Gastrocnemius medialis (tissue), 4 donors: ENCODE results near the gene TTC39B. TPM values are rescaled to one million over a fixed set of nuclear protein-coding genes. Genes with fewer than 3 reads are reported as not detected.

ENCODE experiments used
- ATAC-seq, 2 donors: fragments of 150-250 bp; one replicate each; pipeline ENCODE4 v1.9.1; 2016
- DNase-seq, 2 donors: peaks; one replicate each; pipeline ENCODE4 v3.0.0-alpha.2; 2019
- H3K27ac ChIP-seq, 4 donors: fragments of 200-600 bp; sonication (generic); 1 replicate in 1 of 4; 2 replicates in 3 of 4; pipeline ENCODE4 v1.5.1; 2016 to 2018; ENCODE audit warnings: mild to moderate bottlenecking in 2 of 4, moderate library complexity in 1 of 4
- H3K27me3 ChIP-seq, 3 donors: fragments of 200-600 bp; sonication (generic) in 2 of 3; 1 replicate in 1 of 3; 2 replicates in 2 of 3; pipeline versions ENCODE4 v1.5.1 to v1.6.0; 2016 to 2019; ENCODE audit warnings: mild to moderate bottlenecking in 1 of 3, moderate library complexity in 1 of 3
- H3K36me3 ChIP-seq, 2 donors: fragments of 200-600 bp; sonication (generic) in 1 of 2; one replicate each; pipeline ENCODE4 v1.5.1; 2017 to 2018
- H3K4me1 ChIP-seq, 2 donors: fragments of 200-600 bp; sonication (generic) in 1 of 2; one replicate each; pipeline ENCODE4 v1.5.1; 2016 to 2017; ENCODE audit warnings: mild to moderate bottlenecking in 2 of 2
- H3K4me3 ChIP-seq, 4 donors: fragments of 200-600 bp; sonication (generic) in 3 of 4; 1 replicate in 1 of 4; 2 replicates in 3 of 4; pipeline ENCODE4 v1.5.1; 2016 to 2019; ENCODE audit warnings: mild to moderate bottlenecking in 2 of 4
- H3K9me3 ChIP-seq, 3 donors: fragments of 200-600 bp; sonication (generic) in 2 of 3; 1 replicate in 1 of 3; 2 replicates in 2 of 3; pipeline ENCODE4 v1.5.1; 2016 to 2019
- POLR2A ChIP-seq, 2 donors: fragments of 450-650 bp; IDR thresholded peaks; one replicate each; pipeline ENCODE4 v1.6.1; 2017; ENCODE audit warnings: antibody characterized with exemption in 2 of 2, mild to moderate bottlenecking in 2 of 2, moderate library complexity in 2 of 2
- in situ Hi-C, 4 donors: fragments of 200-750 bp; cut with MboI; loops; one replicate each; pipeline versions ENCODE4 v1.15.0 to v1.8.0; 2017; ENCODE audit warnings: low sequenced_read_pairs in 4 of 4
- intact Hi-C: fragments of 100-400 bp; cut with DNase I; formaldehyde crosslinking; loops from one replicate; pipeline ENCODE4 v1.15.1; 2023; ENCODE audit warnings: low total_unique reads
- total RNA-seq, 4 donors: library from RNA; depleted of rRNA; stranded (reverse); fragments of >200 nt; gene quantifications; one replicate each; pipeline versions ENCODE4 v1.1.0 to v1.2.3, GENCODE V29; 2016
- TF ChIP-seq, protein P1 (sequence below), 5 experiments: fragments of 450-650 bp in 3 of 5; fragments of 200-600 bp in 2 of 5; sonication (generic) in 2 of 5; IDR thresholded peaks in 4 of 5; conservative IDR thresholded peaks in 1 of 5; 1 replicate in 4 of 5; 2 replicates in 1 of 5; pipeline ENCODE4 v1.5.1; 2016 to 2019; ENCODE audit warnings: antibody characterized with exemption in 5 of 5, mild to moderate bottlenecking in 3 of 5, moderate library complexity in 3 of 5

TTC39B gene
- total RNA-seq, 4 donors from 2014 or later: 1.8 to 6.9 (median 3.8) TPM

GRCh38 chr9:15132091-15132490 is 174.9 kb downstream of the TTC39B start:
- Histone ChIP-seq H3K9me3 (no peaks in the 10 kb centered on the region), H3K27me3 (no peaks in the 10 kb centered on the region), H3K4me1 (no peaks in the 10 kb centered on the region), H3K27ac (no peak overlapping the region), H3K36me3 (no peaks in the 10 kb centered on the region), H3K4me3 (no peak overlapping the region)
- no peak for TF ChIP-seq POLR2A (IDR thresholded peaks at IDR 0.05)
- TF ChIP-seq, protein P1, sequence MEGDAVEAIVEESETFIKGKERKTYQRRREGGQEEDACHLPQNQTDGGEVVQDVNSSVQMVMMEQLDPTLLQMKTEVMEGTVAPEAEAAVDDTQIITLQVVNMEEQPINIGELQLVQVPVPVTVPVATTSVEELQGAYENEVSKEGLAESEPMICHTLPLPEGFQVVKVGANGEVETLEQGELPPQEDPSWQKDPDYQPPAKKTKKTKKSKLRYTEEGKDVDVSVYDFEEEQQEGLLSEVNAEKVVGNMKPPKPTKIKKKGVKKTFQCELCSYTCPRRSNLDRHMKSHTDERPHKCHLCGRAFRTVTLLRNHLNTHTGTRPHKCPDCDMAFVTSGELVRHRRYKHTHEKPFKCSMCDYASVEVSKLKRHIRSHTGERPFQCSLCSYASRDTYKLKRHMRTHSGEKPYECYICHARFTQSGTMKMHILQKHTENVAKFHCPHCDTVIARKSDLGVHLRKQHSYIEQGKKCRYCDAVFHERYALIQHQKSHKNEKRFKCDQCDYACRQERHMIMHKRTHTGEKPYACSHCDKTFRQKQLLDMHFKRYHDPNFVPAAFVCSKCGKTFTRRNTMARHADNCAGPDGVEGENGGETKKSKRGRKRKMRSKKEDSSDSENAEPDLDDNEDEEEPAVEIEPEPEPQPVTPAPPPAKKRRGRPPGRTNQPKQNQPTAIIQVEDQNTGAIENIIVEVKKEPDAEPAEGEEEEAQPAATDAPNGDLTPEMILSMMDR (IDR thresholded peaks at IDR 0.05 in 4 of 5, conservative IDR thresholded peaks at IDR 0.05 in 1 of 5): no peak
- DNase-seq (no peak), ATAC-seq (no peak)
- in situ Hi-C loops (loop anchor here in 2 of 4 donors (25.0 kb wide), 3 partner anchors 95 to 520 kb away; no protein-coding TSS in a partner anchor), intact Hi-C loops (loop anchor here (5.0 to 10.0 kb wide), 2 partner anchors 267 to 515 kb away; no protein-coding TSS in a partner anchor)

DNA sequence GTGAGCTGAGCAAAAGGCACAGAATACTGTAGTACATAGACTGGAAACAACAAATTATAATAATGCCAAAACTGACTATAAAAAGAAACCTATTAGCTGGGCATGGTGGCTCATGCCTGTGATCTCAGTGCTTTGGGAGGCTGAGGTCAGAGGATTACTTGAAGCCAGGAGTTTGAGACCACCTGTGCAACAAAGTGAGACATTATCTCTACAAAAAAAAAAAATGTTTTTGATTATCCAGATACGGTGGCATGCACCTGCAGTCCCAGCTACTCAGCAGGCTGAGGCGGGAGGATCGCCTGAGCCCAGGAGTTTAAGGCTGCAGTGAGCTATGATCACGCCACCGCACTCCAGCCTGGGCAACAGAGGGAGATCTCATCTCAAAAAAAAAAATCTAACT is 175.9 kb downstream of the TTC39B start:
- Histone ChIP-seq H3K27ac (no peak overlapping the region), H3K4me3 (no peak overlapping the region), H3K9me3 (no peaks in the 10 kb centered on the region), H3K36me3 (no peaks in the 10 kb centered on the region), H3K27me3 (no peaks in the 10 kb centered on the region), H3K4me1 (no peaks in the 10 kb centered on the region)
- TF ChIP-seq, protein P1 (IDR thresholded peaks at IDR 0.05 in 4 of 5, conservative IDR thresholded peaks at IDR 0.05 in 1 of 5): no peak
- no peak for TF ChIP-seq POLR2A (IDR thresholded peaks at IDR 0.05)
- in situ Hi-C loops: loop anchor here in 2 of 4 donors (25.0 kb wide), 3 partner anchors 94 to 519 kb away; no protein-coding TSS in a partner anchor
- DNase-seq: no peak
- no peak for ATAC-seq
- intact Hi-C loops: loop anchor here (5.0 to 10.0 kb wide), 2 partner anchors 266 to 514 kb away; no protein-coding TSS in a partner anchor

DNA sequence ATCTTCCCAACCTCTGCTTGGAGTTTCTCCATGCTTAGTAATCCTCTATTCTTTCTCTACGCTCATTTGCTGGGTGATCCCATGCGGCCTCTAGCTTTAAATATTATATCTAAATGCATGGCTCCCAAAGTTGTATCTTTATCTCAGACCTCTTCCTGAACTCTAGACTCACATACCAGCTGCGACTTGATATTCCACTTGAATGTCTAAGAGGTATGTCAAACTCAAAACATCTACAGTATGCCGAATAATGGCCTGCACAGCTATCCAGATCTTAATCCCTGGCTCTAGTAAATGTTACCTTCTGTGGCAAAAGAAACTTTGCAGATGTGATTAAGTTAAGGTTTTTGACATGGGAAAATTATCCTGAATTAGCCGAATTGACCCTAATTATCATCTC is 179.2 kb downstream of the TTC39B start:
- ATAC-seq: no peak
- Histone ChIP-seq H3K27me3 (no peaks in the 10 kb centered on the region), H3K4me1 (no peaks in the 10 kb centered on the region), H3K27ac (no peak overlapping the region), H3K36me3 (no peaks in the 10 kb centered on the region), H3K9me3 (no peaks in the 10 kb centered on the region), H3K4me3 (no peak overlapping the region)
- in situ Hi-C loops: loop anchor here in 2 of 4 donors (25.0 kb wide), 3 partner anchors 91 to 516 kb away; no protein-coding TSS in a partner anchor
- TF ChIP-seq, protein P1 (IDR thresholded peaks at IDR 0.05 in 4 of 5, conservative IDR thresholded peaks at IDR 0.05 in 1 of 5): no peak
- no peak for TF ChIP-seq POLR2A (IDR thresholded peaks at IDR 0.05)
- intact Hi-C loops: no loop called here
- no peak for DNase-seq

- H3K36me3 ChIP-seq: no peaks in the 10 kb centered on the region
- no peaks in the 10 kb centered on the region for H3K27me3 ChIP-seq
- no peaks in the 10 kb centered on the region for H3K9me3 ChIP-seq
- no peak overlapping the region for H3K4me3 ChIP-seq
- peaks cover 7% of the 10 kb centered on the region in 2 donors for H3K4me1 ChIP-seq
- DNase-seq (no peak), ATAC-seq (no peak)
- in situ Hi-C loops: loop anchor here in 1 of 4 donors (25.0 kb wide), 1 partner anchor 91 kb away; no protein-coding TSS in a partner anchor
- intact Hi-C loops: no loop called here
- TF ChIP-seq, protein P1 (IDR thresholded peaks at IDR 0.05 in 4 of 5, conservative IDR thresholded peaks at IDR 0.05 in 1 of 5): no peak
- TF ChIP-seq POLR2A (IDR thresholded peaks at IDR 0.05): no peak
- H3K27ac ChIP-seq: no peak overlapping the region
These were observed 185.4 kb downstream of the TTC39B start for GRCh38 chr9:15121630-15122029.
